Stimulated activated CD4-positive, alpha-beta T cell treated with anti-CD3 and anti-CD28 coated beads, Interleukin-15, amount 100 ng/mL, for 48 hours (primary cell): ENCODE data around the gene SH2D4B.

ENCODE experiments used
- DNase-seq, 2 donors: peaks; one replicate each; pipeline ENCODE4 v3.0.0-alpha.2; 2020; ENCODE audit warnings: low read depth in 2 of 2

The SH2D4B gene

GRCh38 chr10:80633383-80633860, 95.7 kb downstream of the SH2D4B start:
- DNase-seq = no peak

- no peak for DNase-seq
Observed at GRCh38 chr10:80633910-80634309, 96.2 kb downstream of the SH2D4B start.

GRCh38 chr10:80642661-80643060, 105.0 kb downstream of the SH2D4B start:
- no peak for DNase-seq

GRCh38 chr10:80646366-80646765, 108.7 kb downstream of the SH2D4B start:
- no peak for DNase-seq

- no peak for DNase-seq
Observed at GRCh38 chr10:80647173-80647833, 109.6 kb downstream of the SH2D4B start.

GRCh38 chr10:80648106-80648505, 110.4 kb downstream of the SH2D4B start:
- no peak for DNase-seq

- no peak for DNase-seq
Observed at GRCh38 chr10:80649183-80649582, 111.5 kb downstream of the SH2D4B start.

- DNase-seq = no peak
Observed at GRCh38 chr10:80655898-80656297, 118.2 kb downstream of the SH2D4B start.

- no peak for DNase-seq
Observed at GRCh38 chr10:80658068-80658467, 120.4 kb downstream of the SH2D4B start.

GRCh38 chr10:80659289-80659688, 121.6 kb downstream of the SH2D4B start:
- DNase-seq = no peak

- no peak for DNase-seq
Observed at GRCh38 chr10:80660266-80660665, 122.6 kb downstream of the SH2D4B start.

GRCh38 chr10:80660736-80661135, 123.0 kb downstream of the SH2D4B start:
- DNase-seq = no peak

GRCh38 chr10:80661526-80661925, 123.8 kb downstream of the SH2D4B start:
- no peak for DNase-seq

GRCh38 chr10:80662429-80663261, 124.9 kb downstream of the SH2D4B start:
- peak; percentile 21 to 54 for DNase-seq

- peak; percentile 5 to 36 for DNase-seq
Observed at GRCh38 chr10:80664071-80664680, 126.5 kb downstream of the SH2D4B start.

- no peak for DNase-seq
Observed at GRCh38 chr10:80669485-80669884, 131.8 kb downstream of the SH2D4B start.

GRCh38 chr10:80670774-80671173, 133.1 kb downstream of the SH2D4B start:
- DNase-seq = no peak

GRCh38 chr10:80671847-80672246, 134.1 kb downstream of the SH2D4B start:
- no peak for DNase-seq

GRCh38 chr10:80672613-80673012, 134.9 kb downstream of the SH2D4B start:
- no peak for DNase-seq

GRCh38 chr10:80674809-80675208, 137.1 kb downstream of the SH2D4B start:
- DNase-seq = no peak

- DNase-seq = no peak
Observed at GRCh38 chr10:80681142-80681541, 143.4 kb downstream of the SH2D4B start.

GRCh38 chr10:80684259-80684658, 146.6 kb downstream of the SH2D4B start:
- no peak for DNase-seq

- DNase-seq = no peak
Observed at GRCh38 chr10:80685355-80685754, 147.7 kb downstream of the SH2D4B start.
